ENCODE measurements around the gene PHF2.

The PHF2 gene

DNA sequence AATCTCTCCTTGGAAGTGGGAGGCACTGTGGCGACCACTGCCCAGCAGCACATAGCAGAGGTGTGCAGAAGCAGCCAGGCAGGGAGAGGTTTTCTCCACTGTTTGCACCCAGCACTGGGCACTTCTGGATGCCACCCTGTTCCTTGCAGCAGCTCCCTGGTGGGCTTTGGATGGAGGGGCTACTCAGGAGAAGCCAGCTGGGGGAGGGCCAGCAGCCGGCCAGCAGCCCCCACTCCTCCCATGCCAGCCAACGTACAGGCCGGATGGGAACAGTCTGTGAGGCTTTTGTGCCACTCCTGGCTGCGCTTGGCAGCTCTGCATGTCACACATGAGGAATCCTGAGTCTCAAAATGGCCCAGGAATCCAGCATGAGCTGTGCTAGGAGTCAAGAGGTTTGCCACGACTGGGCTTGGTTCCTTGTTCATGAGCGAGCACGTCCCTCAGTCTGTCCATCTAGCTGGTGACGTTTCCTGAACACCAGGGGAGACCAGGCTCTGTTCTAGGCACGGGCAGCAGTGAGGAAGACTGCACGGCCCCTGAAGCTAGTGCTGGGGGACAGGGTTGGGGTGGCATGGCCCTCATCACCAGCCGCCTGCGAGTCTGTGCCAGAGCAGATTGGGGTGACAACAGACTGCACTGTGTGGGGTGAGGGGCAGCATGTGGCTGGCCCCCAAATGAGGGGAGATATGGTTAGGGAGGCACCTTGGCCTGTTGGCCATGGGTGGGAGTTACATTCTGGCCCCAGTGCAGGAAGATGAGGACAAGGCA is 10.1 kb downstream of the PHF2 start:
- H3K4me3 ChIP-seq (ENCODE audit: low read depth, low read length), result no peak overlapping the region
- TF ChIP-seq, protein P1, sequence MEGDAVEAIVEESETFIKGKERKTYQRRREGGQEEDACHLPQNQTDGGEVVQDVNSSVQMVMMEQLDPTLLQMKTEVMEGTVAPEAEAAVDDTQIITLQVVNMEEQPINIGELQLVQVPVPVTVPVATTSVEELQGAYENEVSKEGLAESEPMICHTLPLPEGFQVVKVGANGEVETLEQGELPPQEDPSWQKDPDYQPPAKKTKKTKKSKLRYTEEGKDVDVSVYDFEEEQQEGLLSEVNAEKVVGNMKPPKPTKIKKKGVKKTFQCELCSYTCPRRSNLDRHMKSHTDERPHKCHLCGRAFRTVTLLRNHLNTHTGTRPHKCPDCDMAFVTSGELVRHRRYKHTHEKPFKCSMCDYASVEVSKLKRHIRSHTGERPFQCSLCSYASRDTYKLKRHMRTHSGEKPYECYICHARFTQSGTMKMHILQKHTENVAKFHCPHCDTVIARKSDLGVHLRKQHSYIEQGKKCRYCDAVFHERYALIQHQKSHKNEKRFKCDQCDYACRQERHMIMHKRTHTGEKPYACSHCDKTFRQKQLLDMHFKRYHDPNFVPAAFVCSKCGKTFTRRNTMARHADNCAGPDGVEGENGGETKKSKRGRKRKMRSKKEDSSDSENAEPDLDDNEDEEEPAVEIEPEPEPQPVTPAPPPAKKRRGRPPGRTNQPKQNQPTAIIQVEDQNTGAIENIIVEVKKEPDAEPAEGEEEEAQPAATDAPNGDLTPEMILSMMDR (IDR thresholded peaks at IDR 0.05; ENCODE audit: low read depth, low read length, missing control alignments), result no peak
- DNase-seq (ENCODE audit: low read depth), result no peak

DNA sequence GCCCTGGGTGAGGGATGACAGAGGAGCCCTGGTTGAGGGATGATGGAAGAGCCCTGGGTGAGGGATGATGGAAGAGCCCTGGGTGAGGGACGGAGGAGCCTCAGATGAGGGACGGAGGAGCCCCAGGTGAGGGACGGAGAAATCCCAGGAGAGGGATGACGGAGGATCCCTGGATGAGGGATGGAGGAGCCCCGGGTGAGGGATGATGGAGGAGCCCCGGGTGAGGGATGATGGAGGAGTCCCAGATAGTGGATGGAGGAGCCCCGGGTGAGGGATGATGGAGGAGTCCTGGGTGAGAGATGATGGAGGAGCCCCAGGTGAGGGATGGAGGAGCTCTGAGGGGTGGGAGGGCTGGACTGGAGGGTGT is 10.9 kb downstream of the PHF2 start:
- no peak for DNase-seq (ENCODE audit: low read depth)
- no peak overlapping the region for H3K4me3 ChIP-seq (ENCODE audit: low read depth, low read length)
- TF ChIP-seq, protein P1 (IDR thresholded peaks at IDR 0.05; ENCODE audit: low read depth, low read length, missing control alignments), result no peak

DNA sequence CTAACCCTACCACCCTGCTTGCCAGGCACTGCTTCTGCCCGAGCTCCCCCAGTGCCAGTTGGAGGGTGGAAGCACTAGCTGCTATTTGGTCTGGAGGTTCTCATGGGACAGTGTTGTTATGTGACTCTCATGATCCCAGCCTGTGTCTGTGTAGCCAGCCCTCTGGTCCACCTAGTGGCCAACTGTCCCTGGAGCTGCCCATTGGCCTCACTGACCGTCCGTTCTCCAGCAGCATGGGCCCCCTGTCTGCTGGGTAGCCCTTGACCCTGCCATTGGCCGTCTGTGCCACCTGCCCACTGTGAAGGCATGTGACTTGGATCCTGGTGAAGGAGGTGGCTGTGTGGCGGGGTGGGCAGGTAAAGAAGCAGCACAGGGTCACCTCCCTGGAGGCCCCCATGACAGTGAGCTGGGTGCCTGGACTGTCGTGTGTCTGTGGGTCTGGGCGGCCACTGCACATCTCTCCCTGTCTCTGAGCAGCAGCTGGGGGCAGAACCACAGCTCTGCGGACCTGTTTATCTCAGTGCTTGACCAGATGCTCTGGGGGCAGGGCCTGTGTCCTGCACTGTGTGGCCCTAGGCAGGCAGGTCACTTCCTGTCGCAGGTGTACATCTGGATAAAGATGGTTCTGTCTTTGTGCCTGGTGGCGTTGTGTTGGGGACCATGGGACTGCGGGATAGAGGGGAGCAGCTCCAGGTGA is 11.4 kb downstream of the PHF2 start:
- no peak for DNase-seq (ENCODE audit: low read depth)
- TF ChIP-seq, protein P1 (IDR thresholded peaks at IDR 0.05; ENCODE audit: low read depth, low read length, missing control alignments), result no peak
- H3K4me3 ChIP-seq (ENCODE audit: low read depth, low read length), result no peak overlapping the region

DNA sequence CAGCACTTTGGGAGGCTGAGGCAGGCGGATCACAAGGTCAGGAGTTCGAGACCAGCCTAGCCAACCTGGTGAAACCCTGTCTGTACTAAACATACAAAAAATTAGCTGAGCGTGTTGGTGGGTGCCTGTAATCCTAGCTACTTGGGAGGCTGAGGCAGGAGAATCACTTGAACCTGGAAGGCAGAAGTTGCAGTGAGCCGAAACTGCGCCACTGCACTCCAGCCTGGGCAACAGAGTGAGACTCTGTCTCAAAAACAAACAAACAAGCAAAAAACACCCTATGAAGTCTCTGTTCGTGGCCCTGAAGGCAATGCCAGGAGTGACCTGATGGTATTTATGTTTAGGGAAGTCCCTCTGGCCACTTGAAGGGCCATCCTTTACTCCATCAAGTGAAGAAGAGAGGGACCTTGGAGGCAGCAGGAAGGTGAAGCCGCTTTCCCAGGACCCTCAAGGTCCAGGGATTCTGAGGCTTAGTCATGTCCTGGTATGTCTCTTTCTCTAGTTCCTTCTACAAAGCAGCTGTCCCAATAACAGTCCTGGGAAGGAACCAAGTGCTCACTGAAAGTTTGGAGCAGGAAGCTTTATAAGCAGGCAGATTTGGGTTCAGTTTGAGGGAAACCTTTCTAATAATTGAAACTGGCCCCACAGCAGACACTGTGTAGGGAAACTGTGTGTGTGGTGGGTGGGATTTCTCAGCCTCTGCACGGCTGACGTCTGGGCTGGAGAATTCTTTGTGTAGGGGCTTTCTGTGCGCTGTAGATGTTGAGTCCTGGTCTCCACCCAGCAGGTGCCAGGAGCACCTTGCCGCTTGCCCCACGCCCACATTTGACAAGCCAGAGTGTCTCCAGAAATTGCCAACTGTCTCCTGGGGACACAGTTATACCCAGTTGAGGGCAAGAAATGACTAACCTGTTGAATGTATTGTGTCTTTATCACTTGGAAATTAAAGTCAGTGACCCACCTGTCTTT is 12.5 kb downstream of the PHF2 start:
- no peak overlapping the region for H3K4me3 ChIP-seq (ENCODE audit: low read depth, low read length)
- no peak for DNase-seq (ENCODE audit: low read depth)
- TF ChIP-seq, protein P1 (IDR thresholded peaks at IDR 0.05; ENCODE audit: low read depth, low read length, missing control alignments), result no peak

DNA sequence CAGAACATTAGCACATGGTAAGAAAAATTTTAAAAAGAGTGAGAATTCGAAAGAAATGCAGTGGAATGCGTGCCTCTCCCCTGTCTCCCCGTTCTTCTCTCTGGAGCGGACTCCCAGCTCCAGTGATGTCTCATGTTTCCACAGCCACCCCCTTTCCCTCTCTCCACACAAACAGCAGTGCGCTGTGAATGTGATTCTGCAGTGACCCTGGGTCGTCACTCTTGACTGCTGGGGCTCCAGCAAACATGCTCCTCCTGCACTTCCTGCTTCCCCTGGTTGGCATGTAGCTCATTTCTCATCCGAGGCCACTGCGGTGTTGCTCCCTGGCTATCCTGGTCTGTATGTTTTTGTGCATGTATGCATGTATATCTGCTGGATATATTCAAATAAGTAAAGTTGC is 13.3 kb downstream of the PHF2 start:
- DNase-seq (ENCODE audit: low read depth), result no peak
- TF ChIP-seq, protein P1 (IDR thresholded peaks at IDR 0.05; ENCODE audit: low read depth, low read length, missing control alignments), result no peak
- H3K4me3 ChIP-seq (ENCODE audit: low read depth, low read length), result no peak overlapping the region

DNA sequence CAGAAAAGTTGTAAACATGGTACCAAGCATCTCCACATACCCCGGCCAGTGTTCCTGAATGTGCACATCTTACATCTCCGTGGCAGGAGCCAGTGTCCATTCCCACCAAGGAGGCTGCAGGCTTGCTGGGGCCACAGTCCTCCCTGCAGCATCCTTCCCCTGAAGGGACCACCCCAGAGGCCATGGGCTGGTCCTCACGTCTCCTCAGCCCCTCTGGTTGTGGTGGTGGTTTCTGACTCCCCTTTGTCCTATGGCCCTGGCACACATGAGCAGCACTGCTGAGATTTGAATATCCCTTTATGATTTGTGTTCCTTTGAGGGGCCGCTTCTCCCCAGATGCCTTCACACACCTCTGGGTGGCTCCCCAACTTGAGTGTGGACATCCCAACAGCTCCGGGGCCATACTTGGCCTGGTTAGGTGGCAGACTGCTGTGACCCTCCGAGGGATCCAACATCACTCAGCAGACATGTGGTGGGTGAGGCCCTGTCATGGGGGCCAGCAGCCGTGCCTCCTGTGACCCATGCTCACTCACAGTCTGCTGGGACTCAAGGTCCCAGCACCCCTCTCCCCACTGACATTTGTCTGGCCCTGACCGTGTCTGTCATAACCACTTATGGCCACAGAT is 14.3 kb downstream of the PHF2 start:
- no peak for DNase-seq (ENCODE audit: low read depth)
- TF ChIP-seq, protein P1 (IDR thresholded peaks at IDR 0.05; ENCODE audit: low read depth, low read length, missing control alignments), result no peak
- H3K4me3 ChIP-seq (ENCODE audit: low read depth, low read length), result no peak overlapping the region

Measured in GM12864 (cell line).